Chondrocyte (in vitro differentiated cells): ENCODE results near the gene KRTAP10-11. TPM values are rescaled to one million over a fixed set of nuclear protein-coding genes. Genes with fewer than 3 reads are reported as not detected.
A peak's percentile ranks its signal among the peaks of the same experiment; 100 is the strongest.
"Not testable (repeated sequence)": the region's sequence is repeated elsewhere in the genome, so short reads cannot be mapped to it uniquely, and the experiment has no call there.

ENCODE experiments used
- DNase-seq: peaks from one replicate; pipeline ENCODE4 v3.0.0; 2021; ENCODE audit warnings: mixed read lengths, low spot score
- H3K27ac Mint-ChIP-seq: one replicate; pipeline ENCODE4 v1.8.0; 2021; ENCODE audit warnings: mild to moderate bottlenecking, moderate library complexity, mixed read lengths; ENCODE audit not compliant: unreplicated experiment
- H3K27me3 Mint-ChIP-seq: 2 replicates; pipeline ENCODE4 v1.8.0; 2021; ENCODE audit warnings: low read depth, mixed read lengths
- H3K36me3 Mint-ChIP-seq: 2 replicates; pipeline ENCODE4 v1.8.0; 2021; ENCODE audit warnings: low read depth, mixed read lengths
- H3K4me1 Mint-ChIP-seq: 2 replicates; pipeline ENCODE4 v1.8.0; 2021; ENCODE audit warnings: low read depth, mild to moderate bottlenecking, mixed read lengths
- H3K4me3 Mint-ChIP-seq: one replicate; pipeline ENCODE4 v1.8.0; 2021; ENCODE audit warnings: mild to moderate bottlenecking, moderate library complexity, mixed read lengths; ENCODE audit not compliant: unreplicated experiment
- H3K9me3 Mint-ChIP-seq: 2 replicates; pipeline ENCODE4 v1.8.0; 2021; ENCODE audit warnings: low read depth, mixed read lengths
- CTCF ChIP-seq: fragments of 200-600 bp; sonication (generic); IDR thresholded peaks from 2 replicates; pipeline ENCODE4 v1.5.0; 2021; ENCODE audit warnings: antibody characterized with exemption, mild to moderate bottlenecking, moderate library complexity
- long read RNA-seq: library from polyadenylated mRNA; stranded (forward); transcript quantifications from one replicate; pipeline ENCODE4 v2.0.0, GENCODE V29; 2021
- total RNA-seq: library from RNA; stranded (reverse); gene quantifications from 3 replicates; pipeline ENCODE4 v1.2.1, GENCODE V29; 2021

KRTAP10-11 gene
- not detected in 3 replicates for total RNA-seq
- long read RNA-seq: 0 reads

- H3K4me1 Mint-ChIP-seq, H3K27ac Mint-ChIP-seq, H3K36me3 Mint-ChIP-seq, DNase-seq, H3K4me3 Mint-ChIP-seq: not testable (repeated sequence)
- H3K27me3 Mint-ChIP-seq: peaks cover 24% of the 10 kb centered on the region
- peaks cover 28% of the 10 kb centered on the region for H3K9me3 Mint-ChIP-seq
Measured at GRCh38 chr21:44646366-44647221, at the start of gene KRTAP10-11. TSS of gene KRTAP10-11 (plus strand) at chr21:44646414. CDS start at chr21:44646459, 45 bp downstream.

- Mint-ChIP-seq H3K27me3 (peaks cover 66% of the 10 kb centered on the region), H3K36me3 (peaks cover 3% of the 10 kb centered on the region), H3K4me1 (peaks cover 6% of the 10 kb centered on the region), H3K27ac (no peak overlapping the region), H3K9me3 (peaks cover 10% of the 10 kb centered on the region), H3K4me3 (no peak overlapping the region)
- no peak for TF ChIP-seq CTCF
- no peak for DNase-seq
Measured at GRCh38 chr21:44598061-44598460, 48.2 kb upstream of the KRTAP10-11 start.

GRCh38 chr21:44599264-44600029, 46.8 kb upstream of the KRTAP10-11 start:
- DNase-seq: no peak
- H3K4me1 Mint-ChIP-seq: no peaks in the 10 kb centered on the region
- no peak overlapping the region for H3K27ac Mint-ChIP-seq
- no peak for TF ChIP-seq CTCF
- H3K4me3 Mint-ChIP-seq: no peak overlapping the region
- H3K36me3 Mint-ChIP-seq: peaks cover 3% of the 10 kb centered on the region
- peaks cover 15% of the 10 kb centered on the region for H3K9me3 Mint-ChIP-seq
- H3K27me3 Mint-ChIP-seq: peaks cover 66% of the 10 kb centered on the region

- not testable (repeated sequence) for DNase-seq, H3K4me1 Mint-ChIP-seq, H3K4me3 Mint-ChIP-seq, H3K36me3 Mint-ChIP-seq, H3K27ac Mint-ChIP-seq
- Mint-ChIP-seq H3K27me3 (peaks cover 68% of the 10 kb centered on the region), H3K9me3 (peaks cover 18% of the 10 kb centered on the region)
Measured at GRCh38 chr21:44600118-44600978, 45.9 kb upstream of the KRTAP10-11 start, which contains the start of gene KRTAP10-7. TSS of gene KRTAP10-7 (plus strand) at chr21:44600597. CDS start at chr21:44600622, 25 bp downstream.

GRCh38 chr21:44601091-44601490, 45.1 kb upstream of the KRTAP10-11 start:
- Mint-ChIP-seq H3K27me3 (peaks cover 69% of the 10 kb centered on the region), H3K9me3 (peaks cover 18% of the 10 kb centered on the region)
- H3K4me3 Mint-ChIP-seq, H3K4me1 Mint-ChIP-seq, H3K27ac Mint-ChIP-seq, H3K36me3 Mint-ChIP-seq: not testable (repeated sequence)
- DNase-seq: peak; percentile 75

- H3K36me3 Mint-ChIP-seq: peaks cover 6% of the 10 kb centered on the region
- TF ChIP-seq CTCF: no peak
- peaks cover 69% of the 10 kb centered on the region for H3K27me3 Mint-ChIP-seq
- peak; percentile 61 for DNase-seq
- peaks cover 18% of the 10 kb centered on the region for H3K9me3 Mint-ChIP-seq
- H3K27ac Mint-ChIP-seq: no peak overlapping the region
- H3K4me1 Mint-ChIP-seq: no peaks in the 10 kb centered on the region
- no peak overlapping the region for H3K4me3 Mint-ChIP-seq
Measured at GRCh38 chr21:44601596-44602462, 44.4 kb upstream of the KRTAP10-11 start.
